HG03175 (cell line): ENCODE results near the gene NAA20.

Experiments
- ATAC-seq: cut with Tn5 transposase; IDR thresholded peaks from one replicate; pipeline ENCODE4 v1.9.1; 2021; ENCODE audit warnings: mild to moderate bottlenecking, moderate library complexity; ENCODE audit not compliant: unreplicated experiment

NAA20 gene, protein sequence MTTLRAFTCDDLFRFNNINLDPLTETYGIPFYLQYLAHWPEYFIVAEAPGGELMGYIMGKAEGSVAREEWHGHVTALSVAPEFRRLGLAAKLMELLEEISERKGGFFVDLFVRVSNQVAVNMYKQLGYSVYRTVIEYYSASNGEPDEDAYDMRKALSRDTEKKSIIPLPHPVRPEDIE

DNA sequence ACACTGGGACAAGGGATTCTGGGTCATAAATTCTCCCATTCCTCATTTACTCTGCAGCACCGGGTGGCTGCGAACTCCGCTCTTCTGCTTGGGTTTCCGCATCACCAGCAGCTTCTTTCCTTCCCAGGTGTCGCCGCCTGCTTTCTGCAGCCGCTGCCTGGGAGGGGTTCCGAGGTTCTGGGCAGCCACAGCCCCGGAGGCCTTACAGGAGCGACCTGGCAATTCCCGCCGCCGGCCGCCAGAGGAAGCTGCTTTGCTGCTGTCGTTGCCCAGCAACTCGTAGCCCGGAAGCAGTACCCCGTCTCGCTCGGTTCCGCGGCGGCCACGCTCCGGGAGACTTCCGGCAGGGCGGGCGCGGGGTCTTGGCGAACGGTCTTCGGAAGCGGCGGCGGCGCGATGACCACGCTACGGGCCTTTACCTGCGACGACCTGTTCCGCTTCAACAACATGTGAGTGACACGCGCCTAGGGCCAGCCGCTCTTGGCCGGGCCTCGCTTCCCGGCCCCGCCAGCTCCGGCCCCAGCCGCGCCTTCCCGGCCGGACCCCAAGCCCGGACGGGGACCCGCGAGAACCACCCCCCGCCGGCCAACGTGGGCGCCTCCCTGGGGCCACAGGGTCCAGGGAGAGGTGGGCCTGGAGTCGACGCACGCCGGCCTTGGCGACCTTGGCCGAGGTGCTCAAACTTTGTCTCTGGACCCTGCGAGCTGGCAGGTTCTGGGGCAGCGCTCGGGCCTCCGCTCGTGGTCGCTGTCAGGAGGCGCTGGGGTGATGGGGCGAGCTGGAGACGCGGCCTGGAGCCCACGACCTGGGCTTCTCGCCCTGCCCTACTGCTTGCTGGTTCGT lies at the start of gene NAA20:
Gene NAA20 (plus strand): TSS at position 362 of the 843 bp plus-strand sequence. CDS start 35 bp downstream, at position 397.
- ATAC-seq, result peak; percentile 98

DNA sequence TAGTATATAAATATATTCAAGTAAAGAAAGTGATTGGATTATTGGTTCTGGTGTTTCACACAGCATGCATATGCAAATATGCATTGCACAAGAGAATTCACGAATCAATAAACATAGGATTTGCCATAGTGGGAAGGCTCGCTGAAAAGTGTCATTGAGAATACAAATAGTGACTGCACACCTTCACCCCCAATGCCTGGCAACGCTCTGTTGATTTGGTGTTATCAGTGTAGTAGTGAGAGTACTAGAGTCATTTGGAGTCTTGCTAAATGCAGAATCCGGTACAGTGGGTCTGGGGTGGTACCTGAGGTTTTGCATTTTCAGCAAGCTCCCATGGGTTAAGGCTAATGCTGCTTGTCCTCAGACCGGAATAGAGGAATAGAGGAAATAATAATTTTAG lies 49.7 kb upstream of the NAA20 start:
- no peak for ATAC-seq

DNA sequence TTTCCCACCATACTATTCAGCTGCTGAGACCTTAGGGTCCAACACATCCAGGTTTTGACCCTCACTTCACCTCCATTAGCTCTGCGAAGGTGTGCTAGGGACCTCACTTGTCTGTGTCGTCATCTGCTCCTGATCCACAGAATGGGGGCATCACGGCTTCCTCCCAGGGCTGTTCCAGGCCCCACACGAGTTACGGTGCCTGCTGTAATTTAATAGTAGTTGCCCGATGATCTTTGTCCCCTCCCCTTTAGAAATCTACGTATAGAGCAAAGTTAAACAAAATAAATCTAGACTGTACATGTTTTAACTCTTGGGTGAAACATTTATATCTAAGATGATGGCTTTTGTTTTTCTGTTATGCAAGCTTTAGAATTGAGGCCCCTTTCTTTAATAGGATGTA lies 49.1 kb upstream of the NAA20 start:
- no peak for ATAC-seq

DNA sequence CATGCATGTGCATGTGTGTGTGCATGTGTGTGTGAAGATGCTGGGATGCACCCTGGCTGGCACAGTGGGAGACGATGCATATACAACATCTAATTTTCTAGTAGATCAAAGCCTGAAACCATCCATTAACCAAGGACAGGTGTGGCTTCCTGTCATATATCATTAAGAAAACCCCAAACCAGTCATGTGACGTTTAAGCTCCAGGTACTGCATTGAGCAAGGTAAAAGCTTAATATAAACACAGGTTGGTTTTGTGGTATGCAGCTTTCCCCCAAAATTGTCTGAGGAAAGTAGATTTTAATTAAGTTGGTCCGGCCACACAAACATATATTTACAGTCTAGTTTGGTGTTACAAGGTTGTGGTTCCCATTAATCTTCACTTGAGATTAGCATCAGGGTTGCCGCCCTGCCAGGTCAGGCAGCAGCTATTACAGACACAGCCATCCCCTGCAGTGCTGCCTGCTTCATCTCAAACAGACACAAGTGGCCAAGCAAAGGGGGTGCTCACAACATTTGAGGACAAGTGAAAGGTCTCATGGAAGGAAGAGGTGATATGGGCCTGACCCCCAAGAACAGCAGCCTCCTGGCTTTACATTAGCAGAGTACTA lies 48.6 kb upstream of the NAA20 start:
- ATAC-seq, result no peak

DNA sequence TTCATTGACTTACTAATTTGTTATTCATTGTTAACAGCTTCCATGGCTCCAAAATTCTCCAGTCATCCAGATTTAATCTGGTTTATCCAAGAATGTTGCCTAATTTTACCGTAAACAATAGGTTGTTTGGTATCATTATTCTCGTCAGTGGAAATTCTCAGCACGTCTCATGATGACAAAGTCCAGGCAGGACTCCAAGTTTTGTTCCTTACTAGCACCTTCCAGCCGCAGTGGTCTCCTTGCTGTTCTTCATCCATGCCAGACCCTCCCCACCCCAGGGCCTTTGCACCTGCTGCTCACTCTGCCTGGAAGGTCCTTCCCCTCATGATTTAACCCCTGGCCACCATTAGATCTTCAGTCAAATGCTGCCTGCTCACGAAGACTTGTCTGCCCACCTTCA lies 48.1 kb upstream of the NAA20 start:
- ATAC-seq, result no peak

DNA sequence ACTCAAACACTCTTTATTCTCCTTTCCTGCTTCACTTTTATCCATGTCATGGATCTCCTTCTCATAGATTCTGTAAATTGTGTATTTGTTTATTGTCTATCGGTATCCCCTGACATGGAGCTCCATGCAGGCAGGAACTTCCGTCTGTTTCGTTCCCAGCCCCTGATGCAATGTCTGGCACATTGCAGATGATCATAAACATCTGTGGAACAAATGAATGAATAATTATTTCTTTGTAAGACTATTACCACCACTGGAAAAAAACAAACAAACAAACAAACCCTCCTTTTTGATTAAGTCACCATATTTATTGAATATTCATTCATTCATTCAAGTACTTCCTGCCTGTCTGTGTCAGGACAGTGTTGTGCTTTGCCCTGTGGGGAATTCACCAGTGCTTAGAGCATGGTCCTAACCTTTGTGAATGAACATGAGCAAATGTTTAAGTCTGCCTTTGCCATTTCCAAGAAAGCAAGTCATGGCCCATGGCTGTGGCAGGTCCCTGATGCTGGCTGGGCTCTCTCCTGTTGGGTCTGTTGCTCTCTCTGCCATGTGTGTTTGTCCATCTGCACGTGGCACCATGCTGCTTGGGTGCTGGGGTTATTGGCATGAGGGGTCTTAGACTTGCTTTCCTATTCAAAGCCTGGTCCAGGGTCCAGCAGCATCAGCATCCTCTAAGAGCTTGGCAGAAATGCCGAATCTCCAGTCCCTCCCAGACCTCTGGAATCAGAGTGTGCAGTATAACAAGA lies 47.5 kb upstream of the NAA20 start:
- no peak for ATAC-seq

DNA sequence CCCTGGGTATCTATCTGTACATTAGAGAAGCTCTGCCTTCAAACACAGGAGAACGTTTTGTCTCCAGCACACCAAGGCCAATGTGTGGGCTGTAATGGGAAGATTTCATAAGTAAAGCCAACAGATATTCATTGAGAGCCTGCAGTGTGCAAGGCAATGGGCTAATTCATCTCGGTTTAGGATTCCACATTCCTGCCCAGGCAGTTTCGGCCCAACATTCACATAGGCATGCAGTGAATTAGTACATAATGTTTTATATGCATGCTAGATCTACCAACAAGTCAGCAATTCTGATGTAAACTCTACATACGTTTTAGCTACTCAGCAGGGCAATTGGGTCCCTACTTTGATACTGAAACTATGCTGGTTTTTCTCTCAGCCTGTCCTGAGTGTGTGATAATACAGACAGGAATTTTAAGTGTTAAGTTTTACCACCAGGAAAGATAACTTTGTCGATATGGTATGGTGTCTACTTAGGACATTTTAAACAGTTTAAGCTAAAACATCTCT lies 46.9 kb upstream of the NAA20 start:
- no peak for ATAC-seq

DNA sequence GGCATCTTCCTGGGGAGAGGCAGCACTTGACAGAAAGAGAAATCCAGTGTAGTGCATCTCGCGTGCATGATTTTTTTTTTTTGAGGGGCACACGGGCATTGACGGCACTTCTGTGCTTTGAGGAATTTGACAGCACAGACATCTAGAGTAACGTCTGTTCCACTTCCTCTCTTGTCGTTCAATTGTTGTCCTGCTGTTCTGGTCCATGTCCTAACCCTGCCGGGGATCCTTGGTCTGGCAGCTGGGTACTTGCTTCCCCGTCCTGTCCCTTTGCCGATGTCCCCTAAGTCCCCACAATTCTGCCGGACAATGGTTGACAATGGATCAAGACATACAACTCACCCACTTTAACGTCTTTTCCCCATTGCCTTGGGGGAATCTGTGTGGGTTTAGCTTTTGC lies 46.0 kb upstream of the NAA20 start:
- no peak for ATAC-seq

DNA sequence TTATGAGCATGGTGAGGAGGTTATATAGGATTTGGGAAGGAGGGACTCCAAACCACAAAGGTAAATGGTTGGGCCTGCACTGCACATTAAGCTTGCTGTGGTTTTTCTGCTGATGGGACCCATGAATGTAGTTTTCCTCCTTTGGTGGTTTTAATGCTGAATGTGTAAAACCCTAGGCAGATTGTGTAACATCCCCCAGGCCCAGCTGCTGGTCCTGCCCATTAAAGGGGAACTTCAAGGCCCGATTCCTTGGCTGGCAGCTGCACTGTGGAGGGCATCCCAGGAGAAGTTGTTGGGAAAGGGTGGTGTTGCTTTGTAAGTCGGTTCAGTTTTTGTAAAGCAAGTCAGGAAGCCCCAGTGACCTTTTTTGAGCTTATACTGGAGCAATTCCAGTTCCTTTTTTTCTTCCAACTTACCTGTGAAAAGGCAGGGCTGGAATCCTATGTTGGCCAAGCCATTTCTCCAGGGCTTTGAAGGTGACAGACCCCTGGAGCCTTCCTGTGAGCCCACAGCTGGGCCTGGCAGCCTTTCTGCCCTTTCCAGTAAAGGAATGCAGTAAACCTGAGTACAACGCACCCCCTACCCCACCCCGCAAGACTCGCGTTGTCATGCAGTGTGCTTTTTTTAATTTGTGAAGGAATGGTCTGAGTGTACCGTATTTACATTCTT lies 43.1 kb upstream of the NAA20 start:
- ATAC-seq, result no peak

DNA sequence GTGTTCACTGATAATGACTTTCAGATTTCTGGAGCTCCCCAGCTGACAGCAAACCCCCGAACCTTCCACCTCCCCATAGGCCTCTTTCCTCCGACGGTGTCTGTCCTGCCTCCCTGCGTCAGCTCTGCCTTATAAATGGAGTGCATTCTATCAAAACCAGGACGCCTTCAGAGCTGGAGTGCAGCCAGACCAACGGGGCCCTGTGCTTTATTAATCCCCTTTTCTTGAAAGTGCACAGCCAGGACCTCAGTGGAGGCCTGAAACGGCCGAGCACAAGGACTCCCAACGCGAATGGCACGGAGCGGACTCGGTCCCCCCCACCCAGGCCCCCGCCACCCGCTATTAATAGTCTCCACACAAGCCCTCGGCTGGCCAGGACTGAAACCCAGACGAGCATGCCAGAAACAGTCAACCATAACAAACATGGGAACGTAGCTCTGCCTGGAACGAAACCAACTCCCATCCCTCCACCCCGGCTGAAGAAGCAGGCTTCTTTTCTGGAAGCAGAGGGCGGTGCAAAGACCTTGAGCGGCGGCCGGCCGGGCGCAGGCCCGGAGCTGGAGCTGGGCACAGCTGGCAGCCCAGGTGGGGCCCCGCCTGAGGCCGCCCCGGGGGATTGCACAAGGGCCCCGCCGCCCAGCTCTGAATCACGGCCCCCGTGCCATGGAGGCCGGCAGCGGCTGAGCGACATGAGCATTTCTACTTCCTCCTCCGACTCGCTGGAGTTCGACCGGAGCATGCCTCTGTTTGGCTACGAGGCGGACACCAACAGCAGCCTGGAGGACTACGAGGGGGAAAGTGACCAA lies 42.3 kb upstream of the NAA20 start:
- ATAC-seq, result no peak

DNA sequence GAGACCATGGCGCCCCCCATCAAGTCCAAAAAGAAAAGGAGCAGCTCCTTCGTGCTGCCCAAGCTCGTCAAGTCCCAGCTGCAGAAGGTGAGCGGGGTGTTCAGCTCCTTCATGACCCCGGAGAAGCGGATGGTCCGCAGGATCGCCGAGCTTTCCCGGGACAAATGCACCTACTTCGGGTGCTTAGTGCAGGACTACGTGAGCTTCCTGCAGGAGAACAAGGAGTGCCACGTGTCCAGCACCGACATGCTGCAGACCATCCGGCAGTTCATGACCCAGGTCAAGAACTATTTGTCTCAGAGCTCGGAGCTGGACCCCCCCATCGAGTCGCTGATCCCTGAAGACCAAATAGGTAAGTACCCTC lies 41.7 kb upstream of the NAA20 start:
- ATAC-seq, result no peak

DNA sequence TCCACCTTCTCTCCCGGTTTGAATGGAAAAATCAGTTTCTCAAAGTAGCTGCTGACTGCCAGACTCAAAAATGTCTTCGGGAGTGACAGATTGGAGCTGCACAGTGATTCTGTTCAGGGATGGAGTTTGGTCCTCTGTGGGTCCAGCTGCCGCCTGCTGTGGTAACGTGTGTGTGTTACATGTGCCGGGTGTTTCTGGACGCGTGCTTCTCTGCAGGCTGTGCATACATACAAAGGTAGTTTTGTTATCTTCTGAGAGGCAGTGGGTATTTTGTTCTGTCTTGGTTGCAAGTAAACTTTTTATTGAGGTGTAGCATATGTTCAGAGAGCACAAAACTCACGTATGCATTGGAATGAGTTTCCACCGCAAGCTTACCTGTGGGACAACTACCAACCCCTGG lies 41.3 kb upstream of the NAA20 start:
- ATAC-seq, result no peak

DNA sequence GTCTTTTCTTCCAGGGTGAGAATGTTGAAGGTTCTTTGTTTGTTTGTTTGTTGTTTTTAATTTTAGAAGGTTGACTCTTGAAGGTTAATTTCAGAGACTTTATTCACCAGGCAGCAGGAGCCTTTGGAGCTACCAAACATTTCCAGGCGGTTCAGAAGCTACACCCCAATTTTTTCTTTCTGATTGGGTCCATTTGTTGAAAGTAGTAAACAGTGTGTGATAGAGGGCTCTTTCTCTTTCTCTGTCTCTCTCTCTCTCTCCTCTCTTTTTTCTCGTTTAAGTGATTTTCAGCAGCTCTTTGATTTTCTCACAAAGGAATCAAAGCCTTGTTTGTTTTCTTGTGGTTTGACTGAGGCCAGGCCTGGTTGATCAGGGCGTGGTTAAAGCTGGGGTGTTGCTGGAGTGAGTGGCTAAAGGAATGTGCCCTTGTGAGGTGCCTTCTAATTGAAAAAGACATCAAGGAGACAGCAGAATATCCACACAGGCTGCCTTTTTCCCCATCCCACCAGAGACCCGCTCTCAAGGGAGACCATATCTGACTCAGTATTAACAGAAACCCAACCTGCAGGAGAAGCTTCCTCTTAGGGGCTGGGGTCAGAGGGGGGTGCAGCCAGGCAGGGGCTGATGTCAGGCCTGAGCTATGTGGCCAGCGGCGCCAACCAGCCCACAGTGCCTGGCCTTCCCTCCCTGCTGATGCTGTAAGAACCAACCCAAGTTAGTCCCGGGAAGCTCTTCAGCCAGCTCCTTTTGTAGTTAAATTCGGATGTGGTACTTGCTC lies 40.4 kb upstream of the NAA20 start:
- no peak for ATAC-seq

DNA sequence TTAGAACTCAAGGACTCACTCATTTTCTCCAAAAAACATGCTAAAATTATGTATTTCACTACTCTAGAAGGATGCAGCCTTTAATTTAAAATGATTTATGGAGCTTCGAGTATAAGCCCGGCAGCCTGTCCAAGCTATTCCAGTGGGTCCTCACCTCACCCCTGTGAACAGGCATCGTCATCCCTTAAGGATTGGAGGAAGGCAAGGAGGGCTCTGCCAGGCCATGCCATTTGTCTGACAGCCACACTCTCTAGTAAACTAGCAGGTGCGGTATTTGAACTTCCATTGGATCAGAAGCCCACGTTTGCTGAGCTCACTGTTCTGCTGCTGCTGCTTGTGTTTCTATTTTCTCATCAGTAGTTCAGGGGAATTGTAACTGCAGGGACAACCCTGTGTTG lies 39.8 kb upstream of the NAA20 start:
- no peak for ATAC-seq

DNA sequence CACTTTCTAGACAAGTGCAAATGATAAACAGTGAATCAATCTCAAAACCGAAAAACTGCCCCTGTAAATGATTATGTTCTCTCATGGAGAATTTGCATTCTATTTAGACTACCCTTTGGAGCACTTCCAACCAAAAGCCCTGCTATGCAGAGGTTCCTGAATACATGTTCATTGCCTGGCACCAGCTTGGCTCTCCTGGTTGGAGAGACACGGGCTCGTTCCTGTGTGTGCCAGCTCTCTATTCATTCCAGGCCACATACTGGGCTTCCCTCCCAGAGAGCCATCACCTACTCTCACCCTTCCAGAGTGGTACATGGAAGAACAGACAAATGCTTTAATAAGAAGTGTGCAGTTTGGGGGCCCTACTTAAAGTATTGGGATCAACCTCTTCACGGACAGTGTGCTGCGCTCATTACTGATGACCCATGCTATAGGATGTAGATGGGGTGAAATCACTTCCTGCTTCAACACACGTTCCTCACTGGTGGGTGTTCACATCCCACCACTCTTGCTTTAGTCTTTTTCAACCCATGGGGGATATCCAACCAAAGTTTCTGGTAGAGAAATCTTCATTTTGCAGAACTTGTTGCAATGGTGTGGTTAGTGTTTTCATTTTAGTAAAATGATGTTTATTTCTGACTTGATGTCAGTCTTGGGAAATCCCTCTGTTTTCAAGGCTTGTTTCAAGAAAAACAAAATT lies 38.5 kb upstream of the NAA20 start:
- ATAC-seq, result no peak

DNA sequence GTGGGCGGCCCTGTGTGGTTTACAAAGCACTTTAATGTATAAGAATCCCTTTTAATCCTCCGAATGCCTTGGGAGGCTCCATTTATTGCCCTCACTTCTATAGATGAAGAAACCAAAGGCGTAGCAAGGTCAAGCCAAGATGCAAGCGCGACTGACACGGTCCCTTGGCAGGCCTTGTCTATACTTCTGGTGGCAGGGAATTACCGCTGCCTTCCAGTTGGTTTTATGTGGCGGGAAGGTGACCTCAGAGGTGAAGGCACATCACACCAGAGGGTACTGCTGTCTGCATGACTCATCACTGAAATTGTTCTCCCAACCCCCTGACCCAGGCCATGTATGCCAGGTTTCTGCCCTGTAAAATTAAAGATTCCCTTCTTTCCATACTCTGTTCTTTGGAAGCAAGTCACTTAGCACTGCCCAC lies 36.1 kb upstream of the NAA20 start:
- ATAC-seq, result no peak

DNA sequence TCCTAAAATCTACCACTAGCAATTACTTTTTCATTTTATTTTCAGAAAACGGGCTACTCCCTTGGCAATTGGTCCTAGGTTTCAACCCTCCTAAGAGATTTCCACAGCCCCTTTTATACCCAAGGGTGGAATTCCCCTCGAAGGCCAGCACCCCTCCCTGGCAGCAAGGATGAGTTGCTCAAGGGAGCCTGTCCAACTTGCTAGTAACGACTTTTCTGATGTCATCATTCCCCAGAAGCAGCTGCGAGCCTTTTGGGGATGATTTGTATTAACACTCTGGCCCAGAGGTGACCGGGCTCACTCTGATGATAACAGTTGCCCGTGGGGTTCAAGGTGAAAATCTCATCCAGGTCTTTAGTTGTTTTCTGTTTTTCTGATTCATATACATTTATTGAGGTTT lies 30.7 kb upstream of the NAA20 start:
- no peak for ATAC-seq

DNA sequence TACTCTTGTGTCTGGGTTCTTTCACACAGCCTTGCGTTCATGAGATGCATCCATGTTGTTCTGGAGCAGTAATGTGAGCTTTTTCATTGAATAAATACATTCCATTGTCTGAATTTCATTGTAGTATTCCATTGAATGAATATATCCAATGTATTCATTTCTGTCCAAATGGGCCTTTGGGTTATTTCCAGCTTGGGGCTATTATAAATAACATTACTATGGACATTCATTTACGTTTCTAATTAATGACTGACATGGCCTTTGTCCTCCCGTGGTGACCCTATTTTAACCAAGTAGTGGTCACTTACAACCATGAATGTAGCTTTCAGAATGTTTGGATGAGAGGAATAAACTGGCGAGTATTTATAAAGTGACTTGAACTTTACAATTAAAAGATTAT lies 30.1 kb upstream of the NAA20 start:
- no peak for ATAC-seq

DNA sequence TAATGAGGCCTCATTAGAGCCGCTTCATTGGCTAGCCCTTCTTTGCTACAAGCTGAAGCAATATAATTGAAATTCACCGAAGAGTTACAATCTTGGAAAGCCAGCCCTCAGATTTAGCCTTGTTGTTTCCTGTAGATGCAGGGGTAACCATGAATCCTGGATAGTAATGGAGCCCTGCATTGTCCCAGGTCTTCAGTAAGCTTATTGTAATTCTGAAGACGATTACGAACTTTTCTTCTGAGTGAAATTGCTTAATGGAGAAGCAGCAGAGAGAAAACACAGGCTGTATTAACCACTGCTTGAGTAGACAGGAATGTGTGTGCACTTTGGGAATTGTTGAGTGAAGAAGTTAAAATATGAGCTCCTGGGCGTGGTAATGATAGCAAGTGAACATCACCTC lies 26.3 kb upstream of the NAA20 start:
- ATAC-seq, result no peak
